C4-2B (cell line): ENCODE data around the gene OVOL1.

Experiments
- CTCF ChIP-seq: fragments of 450-650 bp; conservative IDR thresholded peaks from 2 replicates; pipeline ENCODE4 v1.5.1; 2017; ENCODE audit warnings: mild to moderate bottlenecking
- ZFX ChIP-seq: fragments of 450-650 bp; IDR thresholded peaks from 2 replicates; pipeline ENCODE4 v1.6.1; 2017

- TF ChIP-seq CTCF (no peak), ZFX (no peak)
Measured at GRCh38 chr11:65794570-65795510, 8.0 kb downstream of the OVOL1 start.
